Stimulated activated CD8-positive, alpha-beta memory T cell treated with anti-CD3 and anti-CD28 coated beads, Interleukin-7, amount 100 ng/mL, for 48 hours (primary cell): ENCODE data around the gene PMIS2.
"Not testable (repeated sequence)": the region's sequence is repeated elsewhere in the genome, so short reads cannot be mapped to it uniquely, and the experiment has no call there.

Experiments used
- DNase-seq, 2 donors: peaks; one replicate each; pipeline ENCODE4 v3.0.0-alpha.2; 2020; ENCODE audit warnings: low read depth in 1 of 2; ENCODE audit errors: extremely low read depth in 1 of 2

PMIS2 gene

DNA sequence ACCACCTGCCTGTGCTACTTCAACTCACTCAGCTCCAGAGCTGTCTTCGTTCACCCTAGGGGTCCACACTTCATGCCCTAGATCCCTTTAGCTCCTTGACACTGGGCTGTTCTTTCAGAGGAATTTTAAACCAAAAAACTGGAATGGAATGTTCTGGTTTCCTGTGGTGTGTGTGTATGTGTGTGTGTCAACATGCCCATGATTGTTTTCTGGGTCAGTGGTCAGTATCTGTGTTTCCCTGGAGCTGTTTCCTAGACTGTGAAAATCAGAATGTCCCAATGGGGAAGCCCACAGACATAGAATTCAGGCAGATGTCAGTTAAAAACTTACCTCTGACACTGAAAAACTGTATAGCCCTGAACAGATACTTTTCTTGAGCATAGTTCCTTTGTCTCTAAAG is 1.3 kb downstream of the PMIS2 start:
- no peak for DNase-seq

- DNase-seq: no peak
These were observed 4.9 kb downstream of the PMIS2 start for GRCh38 chr19:35590875-35591274.

DNA sequence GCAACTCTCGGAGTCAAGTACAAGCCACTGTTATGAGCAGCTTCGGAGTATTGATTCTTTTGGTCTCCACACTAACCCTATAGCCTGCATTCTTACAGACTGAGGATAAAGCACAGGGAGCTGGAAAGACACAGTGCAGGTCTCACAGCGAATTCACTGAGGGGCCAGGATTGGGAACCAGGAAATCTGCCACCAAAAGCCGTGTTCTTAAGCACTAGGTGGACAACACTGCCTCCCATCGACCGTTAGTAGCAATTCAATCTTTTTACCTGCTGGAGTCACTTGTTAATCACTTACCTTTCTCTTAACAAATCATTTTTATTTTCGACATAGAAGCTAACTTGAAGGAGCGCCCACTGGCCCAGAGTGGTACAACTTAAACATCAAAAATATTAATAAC is 6.3 kb downstream of the PMIS2 start:
- DNase-seq: no peak

DNA sequence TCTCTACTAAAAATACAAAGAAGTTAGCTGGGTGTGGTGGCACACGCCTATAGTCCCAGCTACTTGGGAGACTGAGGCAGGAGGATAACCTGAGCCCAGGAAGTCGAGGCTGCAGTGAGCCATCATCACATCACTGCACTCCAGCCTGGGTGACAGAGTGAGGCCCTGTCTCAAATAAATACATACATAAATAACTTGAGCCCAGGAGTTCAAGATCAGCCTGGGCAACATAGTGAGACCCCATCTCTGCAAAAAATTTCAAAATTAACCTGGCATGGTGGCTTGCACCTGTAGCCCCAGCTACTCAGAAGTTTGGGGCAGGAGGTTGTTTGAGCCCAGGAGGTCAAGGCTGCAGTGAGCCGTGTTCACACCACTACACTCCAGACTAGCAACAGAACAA is 9.1 kb downstream of the PMIS2 start:
- not testable (repeated sequence) for DNase-seq

GRCh38 chr19:35595928-35596327 is 10.0 kb downstream of the PMIS2 start:
- no peak for DNase-seq

DNA sequence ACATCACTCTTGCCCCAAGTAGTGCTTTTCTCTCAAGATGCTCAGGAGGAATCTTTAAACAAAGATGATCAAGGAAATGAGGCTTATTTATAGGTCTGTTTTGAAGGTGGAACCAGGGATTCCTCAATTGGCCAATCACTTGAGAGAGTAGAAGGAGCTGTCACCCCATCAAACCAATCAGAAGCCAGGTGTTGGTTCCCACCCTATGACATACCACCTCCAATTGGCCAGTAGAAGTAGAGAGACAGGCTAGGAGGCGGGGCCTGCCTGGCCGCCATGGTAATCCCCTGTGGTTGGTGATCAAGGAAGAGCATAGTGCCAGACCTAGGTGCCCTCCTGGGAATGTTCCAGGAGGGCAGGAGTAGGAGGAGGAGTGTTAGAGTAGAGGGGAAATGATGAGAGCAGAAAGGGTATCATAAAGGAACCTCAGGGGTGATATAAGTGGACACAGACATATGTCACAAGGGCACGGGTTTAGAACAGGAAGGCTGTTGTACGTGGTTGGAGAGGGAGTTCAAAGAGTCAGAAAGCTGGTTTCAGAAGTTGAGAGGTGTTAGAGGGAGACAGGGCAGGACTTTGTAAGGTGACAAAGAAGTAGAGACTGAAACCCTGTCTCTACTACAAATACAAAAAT is 10.5 kb downstream of the PMIS2 start:
- DNase-seq: no peak

DNA sequence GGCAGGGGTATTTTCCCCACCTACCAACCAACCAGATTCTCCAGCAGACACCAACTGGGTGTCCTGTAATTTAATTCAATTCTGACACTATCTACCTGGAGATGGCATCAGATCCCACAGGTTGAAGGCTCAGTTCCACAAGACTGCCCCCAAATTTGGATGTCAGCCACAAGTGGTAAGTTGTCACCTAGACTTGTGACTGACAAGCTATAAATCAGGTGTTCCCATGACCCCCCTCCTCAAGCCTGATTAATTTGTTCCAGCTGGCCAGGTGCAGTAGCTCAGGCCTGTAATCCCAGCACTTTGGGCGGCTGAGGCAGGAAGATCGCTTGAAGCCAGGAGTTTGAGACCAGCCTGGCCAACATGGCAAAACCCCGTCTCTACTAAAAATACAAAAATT is 16.0 kb downstream of the PMIS2 start:
- DNase-seq: no peak

GRCh38 chr19:35604436-35604835 is 18.5 kb downstream of the PMIS2 start:
- not testable (repeated sequence) for DNase-seq

GRCh38 chr19:35607170-35607569 is 21.2 kb downstream of the PMIS2 start:
- not testable (repeated sequence) for DNase-seq

- no peak for DNase-seq
These were observed 21.7 kb downstream of the PMIS2 start for GRCh38 chr19:35607661-35608060.

GRCh38 chr19:35608251-35608650 is 22.3 kb downstream of the PMIS2 start:
- no peak for DNase-seq

DNA sequence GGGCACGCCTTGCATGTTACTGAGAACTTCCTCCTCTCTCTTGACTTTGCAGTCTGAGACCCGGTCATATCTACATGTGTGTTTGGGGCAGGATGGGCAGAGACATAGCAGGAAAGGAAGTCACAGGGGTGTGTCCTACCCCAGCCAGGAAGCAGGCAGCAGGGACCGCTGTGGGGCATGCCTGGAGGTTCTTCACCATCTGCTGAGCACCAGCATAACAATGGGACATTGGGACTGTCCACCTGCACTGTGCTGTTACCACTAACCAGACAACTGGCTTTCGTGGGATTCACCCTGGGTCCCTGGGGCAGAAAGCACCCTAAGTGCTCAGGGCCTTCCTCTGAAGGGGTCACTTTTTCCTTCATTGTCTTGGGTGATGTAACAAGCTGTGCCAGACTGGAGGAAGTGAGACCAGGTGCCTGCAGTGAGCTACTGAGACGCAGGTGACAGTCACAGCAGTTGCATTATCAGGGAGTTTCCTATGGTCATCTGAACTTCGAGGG is 23.9 kb downstream of the PMIS2 start:
- DNase-seq: no peak

- DNase-seq: no peak
These were observed 26.2 kb downstream of the PMIS2 start for GRCh38 chr19:35612224-35612558.

GRCh38 chr19:35612559-35613321 is 26.8 kb downstream of the PMIS2 start, which contains the start of gene HAUS5:
Gene HAUS5 (plus strand): TSS chr19:35612735. CDS start chr19:35612795, 60 bp downstream.
- DNase-seq: peak; percentile 88 to 95

DNA sequence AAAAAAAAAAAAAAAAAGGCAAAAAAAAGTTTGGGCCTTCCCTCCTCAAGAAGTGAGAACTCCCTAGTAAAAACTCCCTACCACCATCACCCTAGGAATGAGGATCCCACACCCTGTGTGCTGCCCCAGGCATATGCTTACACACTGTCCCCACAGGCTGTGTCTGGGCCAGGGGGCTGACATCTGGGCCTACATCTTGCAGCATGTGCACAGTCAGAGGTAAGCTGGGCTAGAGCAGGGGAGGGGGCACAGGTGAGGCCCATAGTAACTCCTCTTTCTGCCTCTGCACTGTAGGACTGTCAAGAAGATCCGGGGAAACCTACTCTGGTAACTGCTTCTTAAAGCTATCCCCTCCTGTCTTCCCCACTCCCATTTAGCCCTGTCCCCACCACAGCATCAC is 27.6 kb downstream of the PMIS2 start:
- DNase-seq: no peak

GRCh38 chr19:35615036-35615435 is 29.1 kb downstream of the PMIS2 start:
- no peak for DNase-seq

- DNase-seq: no peak
These were observed 32.9 kb downstream of the PMIS2 start for GRCh38 chr19:35618857-35619256.

GRCh38 chr19:35619290-35619923 is 33.4 kb downstream of the PMIS2 start:
- DNase-seq: no peak

GRCh38 chr19:35620001-35620400 is 34.0 kb downstream of the PMIS2 start:
- DNase-seq: no peak

GRCh38 chr19:35621708-35622107 is 35.7 kb downstream of the PMIS2 start:
- DNase-seq: no peak

GRCh38 chr19:35622750-35623149 is 36.8 kb downstream of the PMIS2 start:
- no peak for DNase-seq
